ENCODE data around the gene EHHADH. TPM values are rescaled to one million over a fixed set of nuclear protein-coding genes. Genes with fewer than 3 reads are reported as not detected.

The EHHADH gene
- total RNA-seq, 4 donors from 2014 or later, result 1.4 to 3.4 (median 1.7) TPM

DNA sequence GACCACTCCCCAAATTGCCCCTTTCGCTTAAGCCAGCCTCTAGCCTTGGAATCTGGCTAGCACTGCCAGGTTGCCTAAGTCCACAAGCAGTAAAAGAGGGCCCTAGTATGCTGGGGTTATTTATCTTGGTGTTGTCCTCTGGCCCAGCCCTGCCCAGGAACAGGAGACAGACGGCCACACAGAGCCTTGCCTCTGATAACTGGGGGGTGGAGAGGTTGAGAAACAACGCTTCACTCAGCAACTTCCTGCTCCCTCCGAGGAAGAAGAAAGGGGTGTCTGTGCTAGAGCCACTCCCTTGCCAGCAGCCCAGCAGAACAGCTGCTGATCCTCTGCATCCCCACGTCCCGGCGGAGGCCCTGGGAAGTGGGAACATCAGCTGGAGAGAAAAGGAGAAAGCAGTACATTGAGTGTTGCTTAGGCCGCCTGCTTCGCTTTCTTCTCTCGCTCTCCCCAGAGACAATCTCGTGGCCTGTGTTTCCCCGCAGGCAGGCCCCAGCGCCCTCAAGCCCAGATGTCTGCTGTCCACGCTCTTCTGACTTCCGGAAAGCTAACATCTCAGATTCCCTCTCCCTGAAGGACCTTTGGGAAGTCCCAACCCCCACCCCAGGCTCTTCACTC lies 78.4 kb downstream of the EHHADH start:
- no peaks in the 10 kb centered on the region for H3K27me3 ChIP-seq
- DNase-seq, result peak in 1 of 2 donors; percentile 17
- H3K36me3 ChIP-seq, result no peaks in the 10 kb centered on the region
- ATAC-seq, result peak; percentile 50 to 55
- intact Hi-C loops (cut with DNase I; ENCODE audit: low total_unique reads) (loop anchor here (5.0 kb wide), 1 partner anchor 298 kb away; no protein-coding TSS in a partner anchor), in situ Hi-C loops (cut with MboI; ENCODE audit: low sequenced_read_pairs in 4 of 4) (loop anchor here in 2 of 4 donors (25.0 kb wide), 1 partner anchor 288 kb away; no protein-coding TSS in a partner anchor)
- H3K4me3 ChIP-seq, result no peak overlapping the region
- TF ChIP-seq CTCF (IDR thresholded peaks at IDR 0.05 in 4 of 5, conservative IDR thresholded peaks at IDR 0.05 in 1 of 5), result no peak
- no peak for TF ChIP-seq POLR2A (IDR thresholded peaks at IDR 0.05)
- no peaks in the 10 kb centered on the region for H3K4me1 ChIP-seq
- no peaks in the 10 kb centered on the region for H3K9me3 ChIP-seq
- peak overlapping the region in 3 of 4 donors; percentile 21 to 54 (median 31) for H3K27ac ChIP-seq

DNA sequence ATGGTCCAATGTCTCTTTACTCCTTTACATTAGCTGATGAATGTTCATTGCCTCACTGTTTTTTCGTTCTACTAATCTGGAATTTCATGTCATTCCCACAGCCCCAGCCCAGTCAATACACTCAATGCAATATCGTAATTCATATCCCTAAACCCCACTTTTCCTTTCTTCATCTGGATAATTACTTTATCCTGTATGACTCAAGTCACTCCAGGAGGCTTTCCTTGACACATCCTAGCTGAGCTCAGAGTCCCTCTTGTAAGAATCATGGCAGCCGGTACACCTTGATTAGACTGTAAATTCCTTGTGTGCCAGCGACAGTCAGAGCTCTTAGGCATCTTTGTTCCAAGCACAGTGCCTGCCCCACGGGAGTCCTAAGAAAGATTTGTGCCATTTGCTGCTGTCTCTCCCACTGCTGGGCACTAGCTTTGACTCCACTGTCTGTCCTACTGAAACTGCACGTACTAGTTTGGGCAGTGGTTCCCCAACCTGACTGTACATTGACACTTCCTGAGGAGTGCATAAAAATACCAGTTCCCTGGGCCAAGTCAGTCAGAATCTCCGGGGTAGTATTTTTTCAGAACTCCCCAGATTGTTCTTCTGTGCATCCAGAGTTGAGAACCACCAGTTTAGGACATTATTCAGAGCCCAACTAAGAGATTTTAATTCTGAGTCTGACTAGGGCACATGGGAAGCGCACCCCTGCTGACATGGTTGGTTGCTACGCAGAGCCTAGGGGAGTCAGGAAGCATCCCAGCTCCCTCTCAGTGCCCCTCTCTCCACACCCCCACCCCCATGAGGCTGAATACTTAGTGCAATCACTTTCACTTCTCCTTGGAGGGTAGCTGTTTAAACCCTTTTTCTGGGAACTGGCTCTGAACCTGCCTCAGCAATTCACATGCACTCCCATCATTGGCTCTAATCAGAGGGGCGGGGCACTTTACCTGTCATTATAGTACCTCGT lies 81.5 kb downstream of the EHHADH start:
- no peak for ATAC-seq
- H3K4me1 ChIP-seq, result no peaks in the 10 kb centered on the region
- no peaks in the 10 kb centered on the region for H3K9me3 ChIP-seq
- in situ Hi-C loops (cut with MboI; ENCODE audit: low sequenced_read_pairs in 4 of 4), result no loop called here
- H3K4me3 ChIP-seq, result no peak overlapping the region
- intact Hi-C loops (cut with DNase I; ENCODE audit: low total_unique reads), result no loop called here
- H3K27me3 ChIP-seq, result no peaks in the 10 kb centered on the region
- H3K36me3 ChIP-seq, result no peaks in the 10 kb centered on the region
- TF ChIP-seq CTCF (IDR thresholded peaks at IDR 0.05 in 4 of 5, conservative IDR thresholded peaks at IDR 0.05 in 1 of 5) (no peak), POLR2A (IDR thresholded peaks at IDR 0.05) (no peak)
- no peak for DNase-seq
- no peak overlapping the region for H3K27ac ChIP-seq

- H3K9me3 ChIP-seq, result no peaks in the 10 kb centered on the region
- intact Hi-C loops (cut with DNase I; ENCODE audit: low total_unique reads), result no loop called here
- no peaks in the 10 kb centered on the region for H3K4me1 ChIP-seq
- no peak for TF ChIP-seq CTCF (IDR thresholded peaks at IDR 0.05 in 4 of 5, conservative IDR thresholded peaks at IDR 0.05 in 1 of 5)
- no peak for TF ChIP-seq POLR2A (IDR thresholded peaks at IDR 0.05)
- no peak overlapping the region for H3K27ac ChIP-seq
- in situ Hi-C loops (cut with MboI; ENCODE audit: low sequenced_read_pairs in 4 of 4), result no loop called here
- no peaks in the 10 kb centered on the region for H3K27me3 ChIP-seq
- H3K36me3 ChIP-seq, result no peaks in the 10 kb centered on the region
- DNase-seq, result no peak
- no peak for ATAC-seq
- H3K4me3 ChIP-seq, result no peak overlapping the region
These were observed 89.2 kb downstream of the EHHADH start for GRCh38 chr3:185164428-185165217.

GRCh38 chr3:185162634-185163033 lies 91.2 kb downstream of the EHHADH start:
- H3K4me3 ChIP-seq, result no peak overlapping the region
- H3K4me1 ChIP-seq, result no peaks in the 10 kb centered on the region
- in situ Hi-C loops (cut with MboI; ENCODE audit: low sequenced_read_pairs in 4 of 4), result no loop called here
- TF ChIP-seq CTCF (IDR thresholded peaks at IDR 0.05 in 4 of 5, conservative IDR thresholded peaks at IDR 0.05 in 1 of 5), result no peak
- H3K27me3 ChIP-seq, result no peaks in the 10 kb centered on the region
- no peak for ATAC-seq
- no peaks in the 10 kb centered on the region for H3K36me3 ChIP-seq
- no peak for DNase-seq
- no peaks in the 10 kb centered on the region for H3K9me3 ChIP-seq
- intact Hi-C loops (cut with DNase I; ENCODE audit: low total_unique reads), result no loop called here
- H3K27ac ChIP-seq, result no peak overlapping the region
